SK-N-SH (cell line): ENCODE data around the gene UBFD1.

Source experiments
- EP300 ChIP-seq, 2 experiments: IDR thresholded peaks; 2 replicates each; pipeline versions ENCODE4 v1.4.0 to v1.6.1; 2012; ENCODE audit warnings: borderline replicate concordance in 1 of 2, low read depth in 1 of 2, low read length in 1 of 2
- EZH2phosphoT487 ChIP-seq: fragments of 200-600 bp; sonication (generic); IDR thresholded peaks from 2 replicates; pipeline ENCODE4 v1.6.1; 2017; ENCODE audit warnings: low read depth, mixed run types, mild to moderate bottlenecking, antibody characterized with exemption, moderate library complexity, borderline replicate concordance
- FOXJ3 ChIP-seq: sonication (generic); formaldehyde crosslinking; IDR thresholded peaks from 2 replicates; pipeline ENCODE4 v1.5.1; 2020; ENCODE audit warnings: mild to moderate bottlenecking, missing genetic modification reagents
- JUND ChIP-seq: IDR thresholded peaks from 2 replicates; pipeline ENCODE4 v1.4.0; 2012
- POLR2AphosphoS5 ChIP-seq: IDR thresholded peaks from 2 replicates; pipeline ENCODE4 v1.6.1; 2012; ENCODE audit warnings: low read depth, low read length
- SIN3A ChIP-seq: IDR thresholded peaks from 2 replicates; pipeline ENCODE4 v1.6.1; 2012; ENCODE audit warnings: low read depth, mild to moderate bottlenecking, low read length, moderate library complexity, borderline replicate concordance
- TAF1 ChIP-seq: IDR thresholded peaks from 2 replicates; pipeline ENCODE4 v1.6.1; 2012; ENCODE audit warnings: low read depth, mild to moderate bottlenecking, low read length, moderate library complexity, borderline replicate concordance
- TCF12 ChIP-seq: IDR thresholded peaks from 2 replicates; pipeline ENCODE4 v1.4.0; 2012
- YY1 ChIP-seq: IDR thresholded peaks from 2 replicates; pipeline ENCODE4 v1.4.0; 2012; ENCODE audit warnings: low read depth, mild to moderate bottlenecking
- TF ChIP-seq, protein P1 (sequence below): fragments of 200-600 bp; sonication (generic); IDR thresholded peaks from 2 replicates; pipeline ENCODE4 v1.6.1; 2017; ENCODE audit warnings: antibody characterized with exemption, mild to moderate bottlenecking, moderate library complexity
- TF ChIP-seq, protein P2 (sequence below): IDR thresholded peaks from 2 replicates; pipeline ENCODE4 v1.4.0; 2012; ENCODE audit warnings: low read depth, borderline replicate concordance
- TF ChIP-seq, protein P3 (sequence below): IDR thresholded peaks from 2 replicates; pipeline ENCODE4 v1.4.0; 2012; ENCODE audit warnings: low read depth
- TF ChIP-seq, protein P4 (sequence below): IDR thresholded peaks from 2 replicates; pipeline ENCODE4; 2012
- TF ChIP-seq, protein P5 (sequence below): IDR thresholded peaks from 2 replicates; pipeline ENCODE4 v1.6.1; 2012; ENCODE audit warnings: mild to moderate bottlenecking, low read depth, low read length, moderate library complexity

DNA sequence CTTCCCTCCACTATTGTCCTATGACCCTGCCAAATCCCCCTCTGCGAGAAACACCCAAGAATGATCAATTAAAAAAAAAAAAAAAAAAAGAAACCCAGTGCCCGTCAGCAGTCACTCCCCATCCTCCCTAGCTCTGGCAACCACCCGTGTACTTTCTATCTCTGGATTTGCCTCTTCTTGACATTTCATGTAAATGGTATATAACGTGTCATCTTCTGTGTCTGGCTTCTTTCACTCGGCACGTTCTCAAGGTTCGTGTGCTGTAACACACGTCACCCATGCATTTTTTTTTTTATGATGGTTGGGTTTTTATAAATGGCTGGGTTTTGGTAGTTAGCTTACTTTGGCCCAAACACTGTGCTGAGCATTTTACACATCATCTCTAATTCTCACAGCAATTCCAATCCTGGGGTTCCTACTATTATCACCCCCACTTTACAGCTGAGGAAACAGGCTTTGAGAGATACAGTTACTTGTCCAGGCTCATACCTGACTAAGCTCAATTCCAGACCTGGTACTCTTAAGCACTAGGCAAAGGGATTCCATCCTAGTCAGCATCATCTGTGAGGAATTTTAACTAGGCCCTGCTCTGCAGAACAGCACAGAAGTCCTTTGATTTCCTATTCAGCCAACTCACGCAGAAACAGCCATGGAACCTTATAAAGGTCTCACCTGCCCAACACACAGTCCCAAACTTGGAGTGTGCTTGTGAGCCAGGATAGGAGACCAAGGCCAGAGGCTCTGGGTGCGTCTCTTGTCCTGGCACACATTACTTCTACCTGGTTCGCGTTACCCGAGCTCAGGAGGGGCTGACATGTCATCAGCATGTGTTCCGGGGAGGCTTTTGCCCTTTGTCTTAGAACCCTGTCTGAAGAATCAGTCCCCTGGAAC lies 26.9 kb downstream of the UBFD1 start:
- no peak for TF ChIP-seq POLR2AphosphoS5
- TF ChIP-seq, protein P1, sequence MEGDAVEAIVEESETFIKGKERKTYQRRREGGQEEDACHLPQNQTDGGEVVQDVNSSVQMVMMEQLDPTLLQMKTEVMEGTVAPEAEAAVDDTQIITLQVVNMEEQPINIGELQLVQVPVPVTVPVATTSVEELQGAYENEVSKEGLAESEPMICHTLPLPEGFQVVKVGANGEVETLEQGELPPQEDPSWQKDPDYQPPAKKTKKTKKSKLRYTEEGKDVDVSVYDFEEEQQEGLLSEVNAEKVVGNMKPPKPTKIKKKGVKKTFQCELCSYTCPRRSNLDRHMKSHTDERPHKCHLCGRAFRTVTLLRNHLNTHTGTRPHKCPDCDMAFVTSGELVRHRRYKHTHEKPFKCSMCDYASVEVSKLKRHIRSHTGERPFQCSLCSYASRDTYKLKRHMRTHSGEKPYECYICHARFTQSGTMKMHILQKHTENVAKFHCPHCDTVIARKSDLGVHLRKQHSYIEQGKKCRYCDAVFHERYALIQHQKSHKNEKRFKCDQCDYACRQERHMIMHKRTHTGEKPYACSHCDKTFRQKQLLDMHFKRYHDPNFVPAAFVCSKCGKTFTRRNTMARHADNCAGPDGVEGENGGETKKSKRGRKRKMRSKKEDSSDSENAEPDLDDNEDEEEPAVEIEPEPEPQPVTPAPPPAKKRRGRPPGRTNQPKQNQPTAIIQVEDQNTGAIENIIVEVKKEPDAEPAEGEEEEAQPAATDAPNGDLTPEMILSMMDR, result no peak
- TF ChIP-seq JUND, result no peak
- TF ChIP-seq TAF1, result no peak
- TF ChIP-seq SIN3A, result no peak
- TF ChIP-seq, protein P2, sequence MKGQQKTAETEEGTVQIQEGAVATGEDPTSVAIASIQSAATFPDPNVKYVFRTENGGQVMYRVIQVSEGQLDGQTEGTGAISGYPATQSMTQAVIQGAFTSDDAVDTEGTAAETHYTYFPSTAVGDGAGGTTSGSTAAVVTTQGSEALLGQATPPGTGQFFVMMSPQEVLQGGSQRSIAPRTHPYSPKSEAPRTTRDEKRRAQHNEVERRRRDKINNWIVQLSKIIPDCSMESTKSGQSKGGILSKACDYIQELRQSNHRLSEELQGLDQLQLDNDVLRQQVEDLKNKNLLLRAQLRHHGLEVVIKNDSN, result no peak
- no peak for TF ChIP-seq YY1
- TF ChIP-seq, protein P3, sequence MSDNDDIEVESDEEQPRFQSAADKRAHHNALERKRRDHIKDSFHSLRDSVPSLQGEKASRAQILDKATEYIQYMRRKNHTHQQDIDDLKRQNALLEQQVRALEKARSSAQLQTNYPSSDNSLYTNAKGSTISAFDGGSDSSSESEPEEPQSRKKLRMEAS, result no peak
- no peak for TF ChIP-seq TCF12
- TF ChIP-seq, protein P4, sequence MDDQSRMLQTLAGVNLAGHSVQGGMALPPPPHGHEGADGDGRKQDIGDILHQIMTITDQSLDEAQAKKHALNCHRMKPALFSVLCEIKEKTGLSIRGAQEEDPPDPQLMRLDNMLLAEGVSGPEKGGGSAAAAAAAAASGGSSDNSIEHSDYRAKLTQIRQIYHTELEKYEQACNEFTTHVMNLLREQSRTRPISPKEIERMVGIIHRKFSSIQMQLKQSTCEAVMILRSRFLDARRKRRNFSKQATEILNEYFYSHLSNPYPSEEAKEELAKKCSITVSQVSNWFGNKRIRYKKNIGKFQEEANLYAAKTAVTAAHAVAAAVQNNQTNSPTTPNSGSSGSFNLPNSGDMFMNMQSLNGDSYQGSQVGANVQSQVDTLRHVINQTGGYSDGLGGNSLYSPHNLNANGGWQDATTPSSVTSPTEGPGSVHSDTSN, result no peak
- no peak for TF ChIP-seq EZH2phosphoT487
- no peak for TF ChIP-seq EP300 (IDR thresholded peaks at IDR 0.05; ENCODE audit: borderline replicate concordance in 1 of 2, low read depth in 1 of 2, low read length in 1 of 2)
- TF ChIP-seq, protein P5, sequence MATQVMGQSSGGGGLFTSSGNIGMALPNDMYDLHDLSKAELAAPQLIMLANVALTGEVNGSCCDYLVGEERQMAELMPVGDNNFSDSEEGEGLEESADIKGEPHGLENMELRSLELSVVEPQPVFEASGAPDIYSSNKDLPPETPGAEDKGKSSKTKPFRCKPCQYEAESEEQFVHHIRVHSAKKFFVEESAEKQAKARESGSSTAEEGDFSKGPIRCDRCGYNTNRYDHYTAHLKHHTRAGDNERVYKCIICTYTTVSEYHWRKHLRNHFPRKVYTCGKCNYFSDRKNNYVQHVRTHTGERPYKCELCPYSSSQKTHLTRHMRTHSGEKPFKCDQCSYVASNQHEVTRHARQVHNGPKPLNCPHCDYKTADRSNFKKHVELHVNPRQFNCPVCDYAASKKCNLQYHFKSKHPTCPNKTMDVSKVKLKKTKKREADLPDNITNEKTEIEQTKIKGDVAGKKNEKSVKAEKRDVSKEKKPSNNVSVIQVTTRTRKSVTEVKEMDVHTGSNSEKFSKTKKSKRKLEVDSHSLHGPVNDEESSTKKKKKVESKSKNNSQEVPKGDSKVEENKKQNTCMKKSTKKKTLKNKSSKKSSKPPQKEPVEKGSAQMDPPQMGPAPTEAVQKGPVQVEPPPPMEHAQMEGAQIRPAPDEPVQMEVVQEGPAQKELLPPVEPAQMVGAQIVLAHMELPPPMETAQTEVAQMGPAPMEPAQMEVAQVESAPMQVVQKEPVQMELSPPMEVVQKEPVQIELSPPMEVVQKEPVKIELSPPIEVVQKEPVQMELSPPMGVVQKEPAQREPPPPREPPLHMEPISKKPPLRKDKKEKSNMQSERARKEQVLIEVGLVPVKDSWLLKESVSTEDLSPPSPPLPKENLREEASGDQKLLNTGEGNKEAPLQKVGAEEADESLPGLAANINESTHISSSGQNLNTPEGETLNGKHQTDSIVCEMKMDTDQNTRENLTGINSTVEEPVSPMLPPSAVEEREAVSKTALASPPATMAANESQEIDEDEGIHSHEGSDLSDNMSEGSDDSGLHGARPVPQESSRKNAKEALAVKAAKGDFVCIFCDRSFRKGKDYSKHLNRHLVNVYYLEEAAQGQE, result no peak
- no peak for TF ChIP-seq FOXJ3
